A375 (cell line): ENCODE results near the gene KLF2. TPM values are rescaled to one million over a fixed set of nuclear protein-coding genes. Genes with fewer than 3 reads are reported as not detected.

Source experiments
- total RNA-seq: library from RNA; depleted of rRNA; stranded (reverse); fragments of >200 nt; shearing (Covaris generic); gene quantifications from 2 replicates; pipeline ENCODE4 v1.2.3, GENCODE V29; 2014; rRNA removed

KLF2 gene
- 1.7 and 2.5 TPM in 2 replicates for total RNA-seq

DNA sequence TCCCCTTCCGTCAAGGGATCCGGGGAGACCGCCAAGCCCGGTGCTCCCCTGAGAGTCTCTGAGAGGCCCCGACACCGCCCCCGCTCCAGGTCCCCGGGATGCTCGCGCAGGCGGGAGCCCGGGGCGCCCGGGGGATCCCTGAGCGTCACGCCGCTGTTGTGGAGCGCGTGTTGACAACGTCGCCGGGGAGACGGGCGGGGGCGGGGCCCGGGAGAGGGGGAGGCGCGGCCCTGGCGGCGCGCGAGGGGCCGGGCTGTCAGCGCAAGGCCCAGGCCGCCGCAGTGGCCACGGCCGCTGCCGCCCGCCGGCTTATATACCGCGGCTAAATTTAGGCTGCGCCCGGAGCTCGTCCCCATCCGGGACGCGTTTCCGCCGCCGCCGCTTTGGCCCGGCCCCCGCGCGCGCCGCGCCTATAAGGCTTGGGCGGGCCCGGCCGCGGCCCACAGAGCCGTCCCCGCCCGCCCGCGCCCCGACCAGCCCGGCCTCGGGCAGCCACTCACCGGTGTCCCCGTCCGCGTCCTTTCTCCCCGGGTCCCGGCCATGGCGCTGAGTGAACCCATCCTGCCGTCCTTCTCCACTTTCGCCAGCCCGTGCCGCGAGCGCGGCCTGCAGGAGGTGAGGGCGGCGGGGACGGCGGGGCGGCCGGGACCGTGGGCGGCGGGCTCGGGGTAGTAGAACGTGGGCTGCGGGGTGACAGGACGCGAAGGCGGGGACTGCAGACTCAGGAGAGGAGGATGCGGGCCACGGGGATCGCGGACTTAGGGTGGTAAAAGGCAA is at the start of gene KLF2:
KLF2 (plus strand) TSS at position 443 of the 777 bp plus-strand sequence; CDS start at position 541, 98 bp downstream.

Other genes starting within 250 kb of the KLF2 start
- gene TPM4, start 248.3 kb upstream of the KLF2 start, total RNA-seq = 351 and 372 TPM in 2 replicates
- 55.5 and 62.9 TPM in 2 replicates for gene RAB8A, start 212.9 kb upstream of the KLF2 start, total RNA-seq
- gene HSH2D, start 181.1 kb upstream of the KLF2 start, total RNA-seq = not detected in 2 replicates
- not detected in 2 replicates for gene CIB3, start 151.3 kb upstream of the KLF2 start, total RNA-seq
- gene FAM32A, start 139.4 kb upstream of the KLF2 start, total RNA-seq = 241 and 257 TPM in 2 replicates
- gene AP1M1, start 126.9 kb upstream of the KLF2 start, total RNA-seq = 129 and 132 TPM in 2 replicates
- 18.0 and 23.1 TPM in 2 replicates for gene EPS15L1, start 147.1 kb downstream of the KLF2 start, total RNA-seq
- gene CALR3, start 171.3 kb downstream of the KLF2 start, total RNA-seq = 0.23 TPM in 1 of 2 replicates, not detected in the other
- gene C19orf44, start 171.6 kb downstream of the KLF2 start, total RNA-seq = 5.2 and 8.0 TPM in 2 replicates
- 26.2 and 27.1 TPM in 2 replicates for gene CHERP, start 217.6 kb downstream of the KLF2 start, total RNA-seq
- 34.8 and 45.8 TPM in 2 replicates for gene SLC35E1, start 247.6 kb downstream of the KLF2 start, total RNA-seq